GM19455 (cell line): ENCODE data around the gene CDH13.

Experiments used
- ATAC-seq: cut with Tn5 transposase; IDR thresholded peaks from one replicate; pipeline ENCODE4 v1.9.1; 2021; ENCODE audit not compliant: unreplicated experiment

The CDH13 gene

DNA sequence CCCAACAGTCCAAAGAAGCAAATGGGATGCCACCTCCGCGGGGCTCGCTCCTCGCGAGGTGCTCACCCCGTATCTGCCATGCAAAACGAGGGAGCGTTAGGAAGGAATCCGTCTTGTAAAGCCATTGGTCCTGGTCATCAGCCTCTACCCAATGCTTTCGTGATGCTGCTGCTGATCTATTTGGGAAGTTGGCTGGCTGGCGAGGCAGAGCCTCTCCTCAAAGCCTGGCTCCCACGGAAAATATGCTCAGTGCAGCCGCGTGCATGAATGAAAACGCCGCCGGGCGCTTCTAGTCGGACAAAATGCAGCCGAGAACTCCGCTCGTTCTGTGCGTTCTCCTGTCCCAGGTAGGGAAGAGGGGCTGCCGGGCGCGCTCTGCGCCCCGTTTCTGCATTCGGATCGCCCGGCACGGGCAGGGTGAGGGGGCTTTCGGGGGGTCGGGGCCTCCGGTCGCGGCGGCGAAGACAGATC is at the start of gene CDH13:
Gene CDH13, plus strand, starts transcription at position 179 of the 471 bp plus-strand sequence.
- ATAC-seq = no peak

DNA sequence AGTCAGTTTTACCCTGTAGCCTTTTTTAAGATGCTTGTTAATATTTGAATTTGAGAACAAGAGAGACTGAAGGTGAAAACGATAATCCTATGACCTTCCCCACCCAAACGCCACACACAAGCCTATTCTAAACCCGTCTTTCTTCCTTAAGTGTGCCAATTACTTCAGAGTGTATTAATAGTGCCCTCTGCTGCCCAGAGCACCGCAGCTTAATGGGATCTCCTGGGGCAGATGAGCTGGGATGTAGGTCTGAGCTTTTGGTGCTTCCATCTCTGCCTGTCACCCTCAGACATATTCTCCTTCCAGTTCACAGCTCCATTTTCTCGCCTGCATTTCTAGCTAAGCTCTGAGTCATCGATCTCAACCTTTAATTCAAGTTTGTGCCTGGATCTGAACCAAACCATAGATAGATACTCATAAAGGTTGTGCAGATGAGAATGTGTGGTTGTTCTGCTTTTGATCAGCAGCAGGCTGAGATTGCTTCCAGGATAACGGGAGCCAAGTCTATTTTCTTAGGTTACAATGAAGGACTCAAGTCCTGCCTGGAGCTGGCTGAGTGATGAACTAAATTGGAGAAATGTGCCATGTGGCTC is 46.4 kb upstream of the CDH13 start:
- ATAC-seq = no peak

- no peak for ATAC-seq
Measured at GRCh38 chr16:82582975-82583374, 43.8 kb upstream of the CDH13 start.

DNA sequence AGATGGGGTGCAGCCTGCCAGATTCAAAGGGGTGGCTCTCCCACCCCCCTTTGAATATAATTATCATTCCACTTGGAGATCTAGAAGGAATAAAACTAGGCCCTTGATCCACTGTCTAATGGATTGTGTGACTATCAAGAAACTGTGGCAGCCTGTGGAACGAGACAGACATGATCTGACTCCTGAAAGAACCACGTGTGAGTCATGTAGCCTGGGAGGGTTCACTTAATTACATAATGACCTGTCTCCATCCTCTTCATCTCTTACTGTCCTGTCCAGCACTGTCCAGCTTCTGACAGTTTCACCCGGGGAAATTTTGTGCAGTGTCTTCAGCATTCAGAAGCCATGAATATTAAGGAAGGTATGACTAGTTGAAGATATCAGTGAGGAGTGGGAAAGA is 43.3 kb upstream of the CDH13 start:
- no peak for ATAC-seq

GRCh38 chr16:82584553-82585152 is 42.1 kb upstream of the CDH13 start:
- ATAC-seq = no peak

DNA sequence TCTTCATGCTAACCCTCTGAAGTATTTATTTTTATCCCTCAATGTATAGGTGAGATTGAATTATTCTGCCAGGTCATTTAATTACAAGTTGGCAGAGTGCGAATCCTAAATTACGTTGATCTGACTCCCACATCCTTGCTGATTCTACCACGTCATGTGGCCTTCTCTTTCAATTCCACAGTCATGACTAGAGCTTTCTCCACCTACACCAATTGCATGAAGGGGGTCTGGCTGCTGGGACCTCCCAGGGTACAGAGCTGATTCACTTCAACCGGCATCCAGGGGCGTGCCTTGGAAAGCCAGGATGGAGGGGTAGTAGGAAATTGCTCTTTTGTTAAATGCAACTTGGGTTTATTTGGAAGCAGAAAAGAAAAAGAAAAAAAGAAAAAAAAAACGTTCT is 41.1 kb upstream of the CDH13 start:
- no peak for ATAC-seq

DNA sequence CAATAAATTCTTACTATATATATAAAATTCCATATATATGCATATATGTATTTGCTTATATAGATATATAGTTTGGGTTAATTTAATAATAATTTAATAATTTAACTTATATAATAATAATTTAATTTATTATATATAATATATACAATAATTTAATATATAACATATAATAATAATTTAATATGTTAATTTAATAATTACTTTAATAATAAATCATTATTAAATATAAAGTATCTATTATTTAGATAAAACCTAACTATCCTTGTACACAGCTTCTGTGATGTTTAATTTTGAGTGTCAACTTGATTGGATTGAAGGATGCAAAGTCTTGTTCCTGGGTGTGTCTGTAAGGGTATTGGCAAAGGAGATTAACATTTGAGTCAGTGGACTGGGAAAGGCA is 40.6 kb upstream of the CDH13 start:
- no peak for ATAC-seq

DNA sequence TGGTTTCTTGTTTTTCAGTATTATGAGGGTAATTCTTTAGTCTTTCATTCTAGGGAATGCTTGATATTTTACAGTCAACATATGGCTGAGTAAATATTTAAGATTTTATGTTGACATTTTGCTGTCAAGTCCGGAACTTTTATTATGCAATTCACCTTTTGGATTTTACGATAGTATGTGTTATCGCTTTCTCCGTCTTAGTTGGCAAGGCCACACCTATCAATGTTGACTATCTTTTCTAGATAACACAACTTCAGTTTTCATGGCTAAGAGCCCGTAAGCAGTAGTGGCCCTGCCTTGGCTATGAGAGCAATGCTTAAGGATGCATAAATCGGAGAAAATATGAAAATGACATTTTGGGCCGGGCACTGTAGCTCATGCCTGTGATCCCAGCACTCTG is 39.5 kb upstream of the CDH13 start:
- ATAC-seq = no peak

- no peak for ATAC-seq
Measured at GRCh38 chr16:82589407-82589806, 37.4 kb upstream of the CDH13 start.

- no peak for ATAC-seq
Measured at GRCh38 chr16:82594114-82594513, 32.7 kb upstream of the CDH13 start.

- ATAC-seq = no peak
Measured at GRCh38 chr16:82598771-82599170, 28.0 kb upstream of the CDH13 start.

GRCh38 chr16:82601989-82602640 is 24.7 kb upstream of the CDH13 start:
- ATAC-seq = no peak

- no peak for ATAC-seq
Measured at GRCh38 chr16:82603784-82604411, 22.9 kb upstream of the CDH13 start.

DNA sequence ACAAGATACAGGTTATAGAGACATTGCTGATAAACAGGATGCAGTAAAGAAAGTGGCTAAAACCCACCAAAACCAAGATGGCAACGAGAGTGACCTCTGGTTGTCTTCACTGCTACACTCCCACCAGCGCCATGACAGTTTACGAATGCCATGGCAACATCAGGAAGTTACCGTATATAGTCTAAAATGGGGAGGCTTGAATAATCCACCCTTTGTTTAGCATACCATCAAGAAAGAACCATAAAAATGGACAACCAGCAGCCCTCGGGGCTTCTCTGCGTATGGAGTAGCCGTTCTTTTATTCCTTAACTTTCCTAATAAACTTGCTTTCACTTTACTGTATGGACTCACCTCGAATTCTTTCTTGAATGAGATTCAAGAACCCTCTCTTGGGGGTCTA is 21.7 kb upstream of the CDH13 start:
- no peak for ATAC-seq

DNA sequence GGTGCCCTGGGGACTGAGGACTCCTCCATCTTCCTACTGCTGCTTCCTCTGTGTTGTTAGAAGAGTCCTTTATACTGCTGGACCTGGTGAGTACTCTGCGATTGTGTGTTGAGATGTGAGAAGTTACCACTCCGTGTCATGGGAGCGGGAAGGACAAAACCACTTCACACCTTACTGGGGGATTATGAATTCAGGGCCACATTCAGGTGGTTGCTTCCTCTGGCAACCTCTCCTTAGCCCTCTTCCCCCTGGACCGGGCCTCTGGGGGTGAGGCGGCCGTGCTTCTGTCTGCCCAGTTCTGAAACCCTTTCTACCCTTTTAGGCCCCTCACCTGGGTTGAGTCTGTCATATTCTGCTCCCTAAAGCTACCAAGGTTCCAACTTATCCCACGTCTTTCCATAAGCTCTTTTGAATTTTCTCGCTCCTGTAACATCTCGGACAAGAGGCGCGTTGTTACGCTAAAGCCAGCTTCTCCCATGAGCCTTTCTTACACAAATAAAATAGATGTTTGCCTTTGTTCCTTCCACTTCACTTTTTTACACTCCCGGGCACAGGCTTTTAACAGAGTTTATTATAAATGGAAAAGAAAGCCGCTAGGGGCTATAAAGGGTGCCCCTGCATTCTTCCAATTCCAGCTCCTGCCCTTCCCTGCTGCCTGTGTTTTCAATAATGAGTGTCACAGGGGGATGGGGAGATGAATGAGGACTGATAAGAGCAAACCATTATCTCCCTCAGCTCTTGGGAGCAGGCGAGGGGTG is 20.7 kb upstream of the CDH13 start:
- no peak for ATAC-seq

DNA sequence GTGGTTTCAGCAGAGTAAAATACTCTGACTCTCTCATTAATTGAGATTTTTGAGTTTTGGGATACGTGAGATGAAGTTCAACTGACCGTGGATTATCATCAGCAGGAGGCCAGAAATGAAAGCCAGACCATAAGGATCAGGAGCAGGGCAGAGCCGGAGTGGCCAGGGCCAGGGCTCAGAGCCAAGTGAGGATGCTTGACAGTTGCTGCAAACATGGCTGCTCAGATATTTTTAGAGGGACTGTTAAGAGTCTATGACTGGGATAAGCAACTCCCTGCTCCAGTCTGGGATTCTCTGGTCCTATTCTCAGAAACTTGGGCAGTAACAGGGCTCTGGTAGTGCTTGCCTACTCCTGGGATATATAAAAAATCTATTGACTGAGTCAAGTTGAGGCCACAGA is 17.6 kb upstream of the CDH13 start:
- no peak for ATAC-seq

DNA sequence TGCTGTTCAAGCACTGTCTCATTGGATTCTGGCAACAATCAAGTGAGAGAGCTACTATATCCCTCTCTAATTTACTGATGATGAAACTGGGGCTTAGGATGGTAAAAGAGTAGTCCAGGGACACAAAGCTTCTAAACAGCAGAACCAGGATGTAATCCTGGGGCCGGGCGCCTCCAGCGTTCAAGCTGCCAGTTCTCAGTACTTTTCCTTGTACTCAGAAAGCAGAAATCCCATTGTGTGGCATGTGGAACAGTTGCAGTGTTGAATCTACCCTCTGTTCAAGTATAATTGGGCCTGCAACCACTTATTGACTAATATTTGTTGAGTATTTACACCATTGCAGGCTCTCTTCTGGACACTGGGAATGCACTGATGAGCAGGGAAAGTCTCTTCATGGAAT is 14.5 kb upstream of the CDH13 start:
- ATAC-seq = no peak

- no peak for ATAC-seq
Measured at GRCh38 chr16:82616356-82616755, 10.4 kb upstream of the CDH13 start.

GRCh38 chr16:82621781-82622180 is 5.0 kb upstream of the CDH13 start:
- ATAC-seq = no peak

DNA sequence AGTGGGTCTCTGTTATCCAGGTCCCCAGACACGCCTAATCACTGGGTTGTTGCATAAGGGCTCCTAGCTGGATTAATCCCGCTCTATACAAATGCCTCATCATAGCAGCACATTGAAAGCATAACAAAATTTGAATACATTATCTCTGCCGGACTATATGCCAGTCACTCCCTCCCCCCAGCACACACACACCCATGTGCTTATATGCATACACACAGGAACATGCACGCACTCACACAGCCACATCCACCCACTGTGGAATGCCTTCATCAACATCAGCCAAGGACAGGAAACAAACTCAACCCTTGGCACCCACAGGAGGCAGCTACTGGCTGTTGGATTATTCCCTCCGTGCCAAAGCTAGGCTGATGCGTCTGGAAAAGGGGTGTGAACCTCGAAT is 3.5 kb upstream of the CDH13 start:
- ATAC-seq = no peak
